GM18511 (cell line): ENCODE data around the gene PRSS2.

Source experiments
- ATAC-seq: cut with Tn5 transposase; IDR thresholded peaks from one replicate; pipeline ENCODE4 v1.9.1; 2021; ENCODE audit warnings: mild to moderate bottlenecking, moderate library complexity; ENCODE audit not compliant: unreplicated experiment

The PRSS2 gene

DNA sequence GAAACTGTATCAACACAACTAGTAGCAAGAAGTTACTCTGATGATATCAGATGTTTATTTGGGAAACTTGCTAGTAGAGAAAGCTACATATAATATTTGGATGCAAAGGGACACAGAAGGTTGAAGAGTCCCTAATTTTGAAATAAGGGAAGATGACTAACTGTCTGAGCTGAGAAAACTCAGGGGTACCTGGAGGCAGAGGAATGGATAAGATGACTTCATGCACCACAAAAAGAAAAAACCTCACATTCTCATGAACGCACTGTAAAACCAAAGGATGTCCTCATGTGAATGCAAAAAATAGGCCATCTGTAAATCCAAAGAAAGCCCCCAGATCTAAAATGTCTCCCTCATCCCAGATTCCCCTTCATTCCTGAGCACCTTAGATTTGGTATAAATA is 29.3 kb downstream of the PRSS2 start:
- ATAC-seq, result no peak

DNA sequence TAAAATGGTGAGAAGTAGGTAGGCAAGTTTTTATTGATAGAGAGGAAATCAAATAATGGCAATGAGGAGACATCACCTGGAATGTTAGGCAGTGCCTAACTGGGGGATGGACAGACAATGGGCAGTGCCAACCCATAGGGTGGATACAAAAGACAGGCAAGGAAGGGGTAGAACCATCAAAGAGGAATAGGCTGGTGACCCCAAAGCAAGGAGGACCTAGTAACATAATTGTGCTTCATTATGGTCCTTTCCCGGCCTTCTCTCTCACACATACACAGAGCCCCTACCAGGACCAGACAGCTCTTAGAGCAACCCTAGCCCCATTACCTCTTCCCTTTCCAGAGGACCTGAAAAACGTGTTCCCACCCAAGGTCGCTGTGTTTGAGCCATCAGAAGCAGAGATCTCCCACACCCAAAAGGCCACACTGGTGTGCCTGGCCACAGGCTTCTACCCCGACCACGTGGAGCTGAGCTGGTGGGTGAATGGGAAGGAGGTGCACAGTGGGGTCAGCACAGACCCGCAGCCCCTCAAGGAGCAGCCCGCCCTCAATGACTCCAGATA is 30.0 kb downstream of the PRSS2 start:
- ATAC-seq, result no peak

DNA sequence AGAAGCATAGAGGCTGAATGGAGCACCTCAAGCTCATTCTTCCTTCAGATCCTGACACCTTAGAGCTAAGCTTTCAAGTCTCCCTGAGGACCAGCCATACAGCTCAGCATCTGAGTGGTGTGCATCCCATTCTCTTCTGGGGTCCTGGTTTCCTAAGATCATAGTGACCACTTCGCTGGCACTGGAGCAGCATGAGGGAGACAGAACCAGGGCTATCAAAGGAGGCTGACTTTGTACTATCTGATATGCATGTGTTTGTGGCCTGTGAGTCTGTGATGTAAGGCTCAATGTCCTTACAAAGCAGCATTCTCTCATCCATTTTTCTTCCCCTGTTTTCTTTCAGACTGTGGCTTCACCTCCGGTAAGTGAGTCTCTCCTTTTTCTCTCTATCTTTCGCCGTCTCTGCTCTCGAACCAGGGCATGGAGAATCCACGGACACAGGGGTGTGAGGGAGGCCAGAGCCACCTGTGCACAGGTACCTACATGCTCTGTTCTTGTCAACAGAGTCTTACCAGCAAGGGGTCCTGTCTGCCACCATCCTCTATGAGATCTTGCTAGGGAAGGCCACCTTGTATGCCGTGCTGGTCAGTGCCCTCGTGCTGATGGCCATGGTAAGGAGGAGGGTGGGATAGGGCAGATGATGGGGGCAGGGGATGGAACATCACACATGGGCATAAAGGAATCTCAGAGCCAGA is 31.0 kb downstream of the PRSS2 start:
- ATAC-seq, result no peak

DNA sequence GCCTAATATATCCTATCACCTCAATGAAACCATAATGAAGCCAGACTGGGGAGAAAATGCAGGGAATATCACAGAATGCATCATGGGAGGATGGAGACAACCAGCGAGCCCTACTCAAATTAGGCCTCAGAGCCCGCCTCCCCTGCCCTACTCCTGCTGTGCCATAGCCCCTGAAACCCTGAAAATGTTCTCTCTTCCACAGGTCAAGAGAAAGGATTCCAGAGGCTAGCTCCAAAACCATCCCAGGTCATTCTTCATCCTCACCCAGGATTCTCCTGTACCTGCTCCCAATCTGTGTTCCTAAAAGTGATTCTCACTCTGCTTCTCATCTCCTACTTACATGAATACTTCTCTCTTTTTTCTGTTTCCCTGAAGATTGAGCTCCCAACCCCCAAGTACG is 31.5 kb downstream of the PRSS2 start:
- no peak for ATAC-seq

DNA sequence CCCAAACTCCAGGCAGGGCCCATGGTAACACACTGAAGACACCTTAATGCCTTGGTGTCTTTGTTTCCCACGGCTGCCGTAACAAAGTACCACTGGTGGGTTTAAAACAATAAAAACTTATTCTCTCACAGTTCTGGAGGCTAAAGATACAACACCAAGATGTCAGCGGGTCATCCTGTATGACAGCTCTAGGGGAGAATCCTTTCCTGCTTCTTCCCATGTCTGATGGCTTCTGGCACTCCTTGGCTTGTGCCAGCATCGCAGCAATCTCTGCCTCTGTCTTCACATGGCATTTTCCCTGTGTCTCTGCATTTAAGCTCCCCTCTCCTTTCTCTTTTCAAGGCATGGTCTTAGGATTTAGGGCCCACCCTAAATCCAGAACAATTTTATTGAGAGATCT is 33.1 kb downstream of the PRSS2 start:
- ATAC-seq, result no peak

DNA sequence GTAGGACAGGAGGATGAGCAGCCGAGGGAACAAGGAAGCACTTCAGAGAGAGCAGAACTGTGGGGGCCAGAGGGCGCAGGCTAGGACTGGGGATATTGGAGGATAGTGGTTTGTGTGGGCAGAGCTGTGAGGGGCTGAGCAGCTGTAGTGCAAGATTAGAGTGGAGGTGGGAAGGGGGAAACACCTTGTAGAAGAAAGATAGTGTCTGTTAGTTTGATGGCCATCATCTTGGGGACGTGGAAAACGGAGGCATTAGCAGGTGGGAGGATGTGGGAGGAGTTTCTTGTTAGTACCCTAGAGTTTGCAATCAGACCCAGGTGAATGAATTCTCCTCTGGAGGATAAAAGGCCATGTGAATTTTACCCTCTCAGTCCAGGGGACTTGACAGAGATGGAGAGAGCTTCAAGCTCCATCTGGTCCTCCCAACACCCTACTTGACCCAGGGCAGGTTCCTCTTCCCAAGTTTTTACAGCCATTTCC is 34.0 kb downstream of the PRSS2 start:
- no peak for ATAC-seq

DNA sequence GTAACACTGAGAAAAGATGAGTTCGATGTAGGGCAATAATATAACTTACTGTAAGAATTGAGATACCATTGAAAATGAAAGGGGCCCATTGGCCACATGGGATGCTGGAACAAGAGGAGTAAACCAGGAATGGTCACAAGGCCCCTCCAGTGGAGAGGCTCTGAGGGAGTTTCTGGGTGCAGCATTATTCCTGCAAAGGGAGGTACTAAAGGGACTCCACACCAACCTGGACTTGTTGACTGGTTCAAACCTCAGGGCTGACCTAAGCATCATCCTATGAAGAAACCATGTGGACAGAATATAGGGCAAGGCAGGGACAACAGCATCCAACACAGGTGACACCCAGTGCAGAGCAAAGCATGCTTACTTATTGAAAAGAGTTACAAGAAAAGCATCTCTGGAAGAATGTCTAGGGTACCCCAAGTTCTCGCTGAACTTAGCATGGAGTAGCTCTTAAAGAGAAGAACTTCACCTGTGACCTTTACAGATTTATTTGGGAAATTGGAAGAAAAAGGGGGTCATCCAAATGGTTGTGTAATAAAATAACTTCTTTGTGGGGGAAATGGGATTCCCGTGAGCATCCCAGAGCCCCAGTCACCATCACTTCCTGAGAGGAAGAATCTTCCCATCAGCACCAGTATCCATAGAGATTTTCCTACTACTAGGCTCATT is 34.7 kb downstream of the PRSS2 start:
- ATAC-seq, result no peak

DNA sequence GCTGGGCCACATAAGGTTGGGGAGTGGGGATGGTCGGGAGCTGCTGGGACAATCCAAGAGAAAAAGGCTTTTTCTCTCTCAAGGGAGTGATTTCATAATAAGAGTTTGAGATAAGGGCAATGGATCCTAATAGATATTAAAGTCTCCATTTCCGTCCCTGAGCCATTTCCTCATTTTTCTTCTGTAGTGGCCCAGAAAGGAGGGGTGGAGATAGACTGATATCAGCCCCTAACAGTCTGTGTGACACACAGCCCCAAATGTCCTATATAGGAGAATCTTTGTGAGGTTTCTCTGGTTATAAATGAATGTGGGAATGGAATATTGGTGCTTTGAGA is 35.2 kb downstream of the PRSS2 start:
- no peak for ATAC-seq

DNA sequence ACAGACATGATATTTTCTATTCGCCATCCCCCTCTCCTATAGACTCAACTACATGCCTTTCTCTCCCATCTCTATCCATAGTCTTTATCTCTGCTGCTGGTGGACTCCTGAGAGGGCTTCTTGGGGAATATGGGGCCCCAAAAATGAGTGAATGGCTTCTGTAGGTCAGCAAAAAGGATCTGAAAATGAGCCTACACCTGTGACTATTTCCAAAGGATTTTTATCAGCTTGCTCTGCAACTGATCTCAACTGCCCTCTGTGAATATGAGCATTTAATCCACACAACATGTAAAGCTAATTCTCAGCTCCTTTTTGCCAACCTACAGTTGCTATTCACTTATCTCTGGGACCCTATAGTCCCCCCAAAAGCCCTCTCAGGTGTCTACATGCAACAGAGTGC is 36.2 kb downstream of the PRSS2 start:
- ATAC-seq, result no peak

DNA sequence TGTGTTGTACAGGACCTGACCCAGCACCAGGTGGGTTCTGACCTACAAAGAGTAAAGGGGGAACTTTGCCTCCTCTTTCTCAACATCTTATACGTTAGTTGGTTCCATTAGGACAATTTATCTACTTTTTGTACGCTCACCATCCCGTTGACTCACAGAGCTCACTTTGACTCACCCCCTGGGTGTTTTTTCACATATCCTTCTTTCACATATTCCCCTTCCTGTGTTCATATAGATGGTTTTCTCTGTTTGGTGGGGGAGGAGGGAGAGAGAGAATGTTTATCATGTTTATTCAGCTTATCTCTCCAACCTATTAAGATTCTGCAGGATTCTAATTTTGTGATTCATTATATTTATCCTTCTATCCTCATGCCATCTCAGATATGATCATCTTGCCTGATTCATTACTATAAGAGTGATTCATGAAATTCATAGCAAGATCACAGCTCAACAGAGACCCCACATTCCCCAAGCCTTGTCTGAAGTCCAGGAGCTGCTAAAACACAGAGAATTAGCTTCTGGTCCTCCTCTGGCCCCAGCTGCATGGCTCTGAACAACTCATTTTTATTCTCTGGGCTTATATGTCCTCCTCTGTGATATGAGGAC is 37.2 kb downstream of the PRSS2 start:
- ATAC-seq, result no peak

DNA sequence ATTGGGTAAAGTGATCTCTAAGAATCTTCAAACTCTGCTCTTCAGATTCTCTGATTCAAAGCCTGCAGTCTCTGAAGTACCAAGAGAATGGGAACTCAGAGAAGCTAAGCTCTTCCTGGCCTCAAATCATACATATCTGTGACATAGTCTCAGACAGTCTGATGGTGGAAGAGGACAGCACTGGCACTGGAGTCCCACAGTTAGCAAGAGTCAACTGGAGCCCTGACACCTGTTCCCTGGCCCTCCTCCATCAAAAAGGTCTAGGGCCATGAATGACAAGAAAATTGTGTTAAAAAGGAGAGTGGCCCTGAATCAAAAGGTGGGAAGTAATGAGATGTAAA is 37.7 kb downstream of the PRSS2 start:
- peak; percentile 35 for ATAC-seq

DNA sequence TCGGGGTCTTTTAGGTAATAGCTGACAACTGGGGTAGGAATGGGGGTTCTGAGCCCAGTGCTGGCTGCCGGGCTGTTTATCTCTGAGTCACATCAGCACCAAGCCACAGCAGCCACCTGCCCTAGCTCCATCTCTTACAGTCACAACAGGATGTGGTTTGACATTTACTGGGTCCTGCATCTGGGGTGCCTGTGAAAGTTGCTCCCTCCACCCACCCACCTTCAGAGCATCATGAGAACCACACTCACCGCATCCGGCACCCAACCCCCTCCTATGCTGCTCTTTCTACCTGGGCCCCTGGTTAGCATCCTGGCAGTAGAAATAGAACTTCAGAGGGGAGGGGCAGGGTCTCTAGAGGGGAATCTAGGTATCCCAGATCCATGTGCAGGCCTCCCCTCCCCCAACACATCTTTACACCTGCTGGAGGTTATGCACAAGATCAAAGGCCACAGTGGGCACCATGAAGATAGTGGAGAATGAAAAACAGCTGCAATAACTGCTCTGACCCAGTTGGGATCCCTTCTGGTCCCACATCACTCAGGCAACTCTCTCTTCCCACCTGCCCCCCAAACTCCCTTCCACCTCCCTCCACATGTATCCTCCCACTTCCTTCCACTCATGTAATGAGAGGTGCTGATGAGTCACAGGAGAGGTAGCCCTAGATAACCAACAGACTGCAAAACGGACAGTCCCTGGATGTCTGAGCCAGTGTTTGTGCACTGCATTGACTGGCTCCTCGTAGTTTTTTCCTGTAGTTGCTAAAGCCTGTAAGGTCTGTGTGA is 38.2 kb downstream of the PRSS2 start:
- ATAC-seq, result peak; percentile 86

DNA sequence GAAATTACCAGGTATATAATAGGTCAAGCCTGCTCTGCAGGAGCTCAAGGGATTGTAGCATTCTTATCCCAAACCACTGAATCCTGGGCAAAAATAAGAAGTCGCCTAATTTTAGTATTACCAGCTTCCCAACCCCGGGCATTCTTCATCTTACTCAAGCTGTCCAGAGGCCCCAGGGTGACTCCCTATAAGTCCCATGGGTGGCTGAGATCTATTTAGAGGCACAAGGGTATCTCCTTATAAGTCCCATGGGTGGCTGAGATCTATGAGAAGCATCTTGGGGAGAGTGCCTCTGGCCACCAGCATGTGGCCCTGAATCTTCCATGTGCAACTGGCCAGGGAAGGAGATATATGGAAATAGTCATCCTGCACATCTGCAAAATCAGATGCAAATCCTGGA is 38.9 kb downstream of the PRSS2 start:
- no peak for ATAC-seq

DNA sequence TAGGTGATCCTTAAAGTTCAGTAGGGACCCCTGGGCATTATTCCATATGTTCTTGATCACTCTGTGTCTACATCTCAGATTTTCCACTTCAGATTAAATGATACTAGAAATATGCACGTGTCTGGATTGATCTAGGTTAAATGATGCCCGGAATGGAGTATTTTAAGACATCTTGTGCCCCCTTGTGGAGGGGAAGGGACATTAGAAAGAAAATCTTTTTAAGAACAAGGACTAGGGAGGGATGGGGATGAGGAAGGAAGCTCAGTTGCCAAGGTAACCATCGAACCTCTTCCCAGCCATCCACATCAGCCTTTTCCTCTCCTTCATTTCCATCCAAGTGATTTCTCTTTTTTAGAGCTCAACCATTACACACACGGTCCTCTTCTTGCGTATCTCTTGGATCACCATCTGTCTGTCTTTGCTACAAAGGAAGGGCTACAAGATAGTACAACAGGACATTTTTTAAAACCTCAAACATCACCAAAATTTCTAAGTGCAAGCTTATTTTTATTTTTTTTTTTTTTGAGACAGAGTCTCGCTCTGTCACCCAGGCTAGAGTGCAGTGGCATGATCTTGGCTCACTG is 40.5 kb downstream of the PRSS2 start:
- no peak for ATAC-seq

DNA sequence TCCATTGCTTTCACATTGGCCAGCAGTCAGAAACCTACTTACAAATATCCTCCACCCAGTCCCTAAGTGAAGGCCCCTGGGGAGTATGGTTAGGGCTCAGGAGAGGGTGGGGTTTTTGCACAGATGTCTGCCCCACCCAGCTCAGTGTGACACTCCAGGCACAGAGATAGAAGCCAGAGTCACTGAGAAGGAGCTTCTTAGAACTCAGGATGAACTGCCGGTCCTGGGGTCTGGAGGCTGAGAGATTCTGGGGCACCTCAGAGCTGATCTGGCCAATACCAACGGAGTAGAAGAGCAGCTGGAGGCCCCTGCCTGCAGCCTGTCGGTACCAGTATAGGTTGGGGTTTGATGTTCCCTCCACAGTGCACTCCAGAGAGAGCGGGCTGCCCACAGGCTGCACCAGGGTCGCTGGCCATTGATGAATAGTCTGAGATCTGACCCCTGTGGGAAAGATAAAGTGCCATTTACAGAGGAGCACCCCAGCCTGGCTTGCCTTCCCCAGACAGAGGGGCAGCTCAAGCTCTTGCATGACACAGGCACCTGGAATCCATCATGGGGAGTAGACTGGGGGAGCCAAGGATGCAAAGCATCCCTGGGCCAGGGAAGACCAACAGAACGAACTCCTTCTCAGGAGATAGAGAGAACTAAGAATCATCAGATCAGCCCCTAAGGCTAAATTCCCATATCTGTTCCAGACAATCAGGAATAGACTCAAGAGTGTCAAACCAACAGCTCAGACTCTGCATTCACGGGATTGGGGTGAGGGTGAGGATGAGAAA is 41.9 kb downstream of the PRSS2 start:
- ATAC-seq, result no peak

DNA sequence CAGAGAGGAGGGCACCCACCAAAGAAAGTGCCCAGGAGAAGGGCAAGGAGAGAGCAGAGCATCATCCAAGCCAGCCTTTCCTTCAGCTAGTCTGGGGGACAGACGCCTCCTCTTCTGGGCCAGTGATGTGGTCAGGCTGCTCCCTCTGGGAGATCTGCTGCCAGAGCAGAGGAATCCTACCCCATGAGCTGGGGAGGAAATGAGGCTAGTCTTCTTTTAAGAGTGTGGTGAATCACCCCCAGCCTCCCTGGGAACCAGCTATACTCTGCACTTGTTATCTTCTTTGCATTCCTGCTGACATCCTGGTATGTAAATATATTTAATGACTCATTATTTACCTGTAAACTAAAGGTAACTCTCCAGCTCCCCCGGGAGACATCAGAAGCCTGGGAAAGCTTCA is 42.5 kb downstream of the PRSS2 start:
- ATAC-seq, result no peak

DNA sequence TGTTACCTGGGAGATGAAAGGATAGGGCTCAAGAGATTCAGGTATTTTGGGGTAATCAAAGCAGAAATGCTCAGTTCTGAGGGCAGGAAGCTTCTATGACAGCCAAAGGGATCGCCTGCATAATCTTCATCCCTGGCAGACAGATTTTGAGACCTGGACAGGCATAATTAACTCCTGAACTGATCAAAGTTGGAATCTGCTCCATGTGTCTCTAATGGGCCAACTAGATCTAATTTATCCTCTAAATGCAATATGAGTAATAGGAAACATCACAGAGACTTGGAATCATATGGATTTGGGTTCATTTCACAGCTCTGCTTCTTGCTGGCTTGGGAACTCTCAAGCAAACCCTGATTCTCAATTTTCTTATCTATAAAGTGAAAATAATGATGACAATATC is 42.9 kb downstream of the PRSS2 start:
- no peak for ATAC-seq

DNA sequence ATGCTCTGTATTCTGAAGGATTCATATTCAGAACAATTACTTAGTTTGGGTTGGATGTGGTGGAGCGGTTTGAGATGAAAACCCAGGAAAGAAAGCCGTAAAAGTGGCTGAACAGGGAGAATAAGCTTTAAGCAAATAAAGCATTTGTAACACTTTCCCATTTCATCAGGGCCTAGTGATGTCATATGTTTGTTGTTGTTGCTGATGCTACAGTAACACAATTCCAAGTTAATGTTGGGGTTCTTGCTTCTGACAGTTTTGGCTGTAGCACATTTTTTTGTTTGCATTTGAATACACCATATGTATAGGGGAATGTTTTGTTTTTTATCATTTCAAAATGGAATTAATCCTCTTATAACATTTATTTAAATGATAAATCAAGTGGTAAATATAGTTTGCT is 43.7 kb downstream of the PRSS2 start:
- no peak for ATAC-seq

DNA sequence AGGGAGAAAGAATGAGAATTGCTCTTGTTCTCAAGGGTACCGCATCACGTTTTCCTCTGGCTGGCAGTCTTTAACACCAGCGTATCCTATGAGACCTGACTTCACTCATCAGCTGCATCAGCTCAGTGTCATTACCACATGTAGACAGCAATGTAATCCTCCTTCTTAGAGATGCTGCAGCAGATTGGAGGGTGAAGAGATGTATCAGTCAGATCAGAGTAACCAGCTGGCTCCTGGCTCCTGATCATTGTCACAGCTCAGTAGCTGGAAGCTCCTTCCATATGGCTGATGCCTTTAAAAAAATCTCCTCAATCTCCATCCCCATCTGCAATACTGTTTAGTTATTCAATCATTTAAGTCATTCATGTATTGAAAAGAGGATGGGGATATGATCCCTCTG is 44.4 kb downstream of the PRSS2 start:
- no peak for ATAC-seq

DNA sequence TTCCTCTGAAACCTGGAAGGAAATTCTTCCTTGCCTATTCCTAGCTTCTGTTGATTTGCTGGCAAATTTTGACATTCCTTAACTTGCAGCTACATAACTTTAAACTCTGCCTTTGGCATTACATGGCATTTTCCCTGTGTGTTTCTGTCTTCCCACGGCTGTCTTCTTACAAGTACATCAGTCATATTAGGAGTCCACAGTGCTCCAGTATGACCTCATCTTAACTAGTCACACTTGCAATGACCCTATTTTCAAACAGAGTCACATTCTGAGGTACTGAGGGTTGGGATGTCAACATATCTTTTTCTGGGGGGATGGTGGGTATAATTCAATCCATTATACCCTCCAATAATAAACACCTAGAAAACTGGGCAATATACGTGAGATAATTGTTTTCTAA is 46.7 kb downstream of the PRSS2 start:
- ATAC-seq, result no peak
